GM18520 (cell line): ENCODE data around the gene YWHAE.
"Not testable (repeated sequence)": the region's sequence is repeated elsewhere in the genome, so short reads cannot be mapped to it uniquely, and the experiment has no call there.

Source experiments
- ATAC-seq: cut with Tn5 transposase; IDR thresholded peaks from one replicate; pipeline ENCODE4 v1.9.1; 2021; ENCODE audit not compliant: unreplicated experiment

The YWHAE gene

GRCh38 chr17:1375615-1376014 lies 24.4 kb downstream of the YWHAE start:
- no peak for ATAC-seq

DNA sequence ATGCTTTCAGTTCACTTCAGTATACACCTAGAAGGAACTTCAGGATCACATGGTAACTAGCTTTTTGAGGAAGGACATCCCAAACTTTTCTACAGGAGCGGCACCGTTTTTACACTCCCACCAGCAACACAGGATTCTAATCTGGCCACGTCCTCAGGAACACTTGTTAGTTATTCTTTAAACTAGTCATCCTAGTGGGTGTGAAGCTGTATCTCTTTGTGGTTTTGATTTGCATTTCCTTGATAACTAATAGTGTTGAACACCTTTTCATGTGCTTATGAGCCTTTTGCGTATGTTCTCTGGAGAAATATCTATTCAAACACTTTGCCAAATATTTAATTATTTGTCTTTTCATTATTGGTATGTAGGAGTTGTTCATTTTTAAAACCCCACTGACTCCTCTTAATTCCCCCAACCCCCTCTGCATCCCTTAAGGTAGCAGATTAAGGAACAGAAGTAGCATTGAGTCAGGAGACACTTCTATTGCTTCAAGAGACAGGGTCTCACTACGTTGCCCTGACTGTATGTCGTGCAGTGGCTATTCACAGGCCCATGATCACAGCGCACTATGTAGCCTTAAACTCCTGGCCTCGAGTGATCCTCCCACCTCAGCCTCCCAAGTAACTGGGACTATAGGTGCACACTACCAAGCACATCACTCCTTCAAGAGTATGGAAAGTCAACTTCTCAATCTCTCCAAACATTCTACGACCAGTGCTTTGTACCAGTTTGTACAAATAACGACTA lies 25.4 kb downstream of the YWHAE start:
- ATAC-seq, result peak; percentile 40

- no peak for ATAC-seq
Observed at GRCh38 chr17:1373707-1374237, 26.2 kb downstream of the YWHAE start.

DNA sequence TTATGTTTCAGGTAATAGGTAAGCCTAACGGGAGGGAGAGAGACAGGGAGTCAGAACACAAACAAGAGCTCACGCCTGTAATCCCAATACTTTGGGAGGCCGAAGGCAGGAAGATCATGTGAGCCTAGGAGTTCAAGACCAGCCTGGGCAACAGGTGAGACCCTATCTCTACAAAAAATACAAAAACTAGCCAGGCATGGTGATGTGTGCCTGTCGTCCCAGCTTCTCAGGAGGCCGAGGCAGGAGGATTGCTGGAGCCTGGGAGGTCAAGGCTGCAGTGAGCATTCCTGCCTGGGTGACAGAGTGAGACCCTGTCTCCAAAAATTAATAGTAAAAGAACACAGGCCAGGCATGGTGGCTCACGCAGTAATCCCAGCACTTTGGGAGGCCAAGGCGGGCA lies 27.4 kb downstream of the YWHAE start:
- no peak for ATAC-seq

DNA sequence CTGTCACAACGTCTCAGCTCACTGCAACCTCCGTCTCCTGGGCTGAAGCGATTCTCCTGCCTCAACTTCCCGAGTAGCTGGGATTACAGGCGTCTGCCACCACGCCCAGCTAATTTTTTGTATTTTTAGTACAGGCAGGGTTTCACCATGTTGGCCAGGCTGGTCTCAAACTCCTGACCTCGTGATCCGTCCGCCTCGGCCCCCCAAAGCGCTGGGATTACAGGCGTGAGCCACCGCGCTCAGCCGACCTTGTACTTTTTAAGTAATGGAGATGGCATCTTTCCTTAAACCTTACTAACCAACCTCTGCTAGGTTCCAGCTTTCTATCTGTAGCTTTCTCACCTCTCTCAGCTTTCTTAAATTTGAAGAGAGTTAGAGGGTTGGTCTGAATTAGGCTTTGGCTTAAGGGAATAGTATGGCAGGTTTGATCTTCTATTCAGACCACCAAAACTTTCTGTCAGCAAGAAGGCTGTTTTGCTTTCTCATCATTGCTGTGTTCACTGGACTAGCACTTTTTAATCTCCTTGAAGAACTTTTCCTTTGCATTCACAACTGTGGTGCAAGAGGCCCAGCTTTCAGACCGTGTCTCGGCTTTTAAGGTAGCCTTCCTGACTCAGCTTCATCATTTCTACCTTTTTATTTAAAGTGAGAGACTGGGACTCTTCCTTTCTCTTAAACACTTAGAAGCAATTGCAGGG lies 28.0 kb downstream of the YWHAE start:
- no peak for ATAC-seq

- no peak for ATAC-seq
Observed at GRCh38 chr17:1368588-1368987, 31.4 kb downstream of the YWHAE start.

DNA sequence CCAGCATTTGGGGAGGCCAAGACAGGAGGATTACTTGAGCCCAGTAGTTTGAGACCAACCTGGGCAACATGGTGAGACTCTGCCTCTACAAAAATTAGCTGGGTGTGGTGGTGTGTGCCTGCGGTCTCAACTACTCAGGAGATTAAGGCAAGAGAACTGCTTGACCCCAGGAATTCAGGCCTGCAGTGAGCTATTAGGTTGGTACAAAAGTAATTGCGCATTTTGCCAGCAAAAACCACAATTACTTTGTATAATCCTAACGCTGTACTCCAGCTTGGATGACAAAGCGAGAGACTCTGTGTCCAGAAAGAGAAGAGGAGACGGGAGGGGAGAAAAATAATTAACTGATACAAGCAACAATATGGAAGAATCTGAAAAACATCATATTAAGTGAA lies 32.7 kb downstream of the YWHAE start:
- ATAC-seq, result no peak

DNA sequence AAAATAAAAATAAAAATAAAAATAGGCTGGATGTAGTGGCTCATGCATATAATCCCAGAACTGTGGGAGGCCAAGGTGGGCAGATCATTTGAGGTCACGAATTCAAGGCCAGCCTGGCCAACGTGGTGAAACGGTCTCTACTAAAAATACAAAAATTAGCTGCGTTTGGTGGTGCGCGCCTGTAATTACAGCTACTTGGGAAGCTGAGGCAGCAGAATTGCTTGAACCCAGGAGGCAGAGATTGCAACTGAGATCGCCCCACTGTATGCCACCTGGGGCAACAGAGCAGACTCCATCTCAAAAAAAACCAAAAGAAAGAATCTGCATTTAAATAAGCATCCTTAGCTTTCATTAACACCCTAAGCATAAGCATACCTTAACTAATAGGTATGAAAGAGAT lies 33.8 kb downstream of the YWHAE start:
- no peak for ATAC-seq

- ATAC-seq, result no peak
Observed at GRCh38 chr17:1365445-1366039, 34.5 kb downstream of the YWHAE start.

GRCh38 chr17:1362964-1363363 lies 37.1 kb downstream of the YWHAE start:
- ATAC-seq, result no peak

- no peak for ATAC-seq
Observed at GRCh38 chr17:1362065-1362848, 37.8 kb downstream of the YWHAE start.

DNA sequence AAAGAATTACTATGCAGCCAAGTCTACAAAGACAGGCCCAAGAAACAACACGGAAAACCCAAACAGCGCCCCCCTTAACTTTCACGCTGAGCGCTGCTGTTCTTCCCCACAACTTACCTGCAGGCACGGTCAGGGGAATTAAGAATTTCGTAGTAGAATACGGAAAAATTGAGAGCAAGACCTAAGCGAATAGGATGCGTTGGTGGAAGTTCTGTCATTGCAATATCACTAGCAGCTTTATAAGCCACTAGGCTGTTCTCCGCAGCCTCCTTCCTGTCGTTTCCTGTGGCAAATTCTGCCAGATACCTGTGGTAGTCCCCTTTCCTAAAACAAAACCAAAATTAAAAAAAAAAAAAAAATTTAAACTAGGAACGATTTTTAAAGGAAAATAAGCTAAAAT lies 39.0 kb downstream of the YWHAE start:
- ATAC-seq, result no peak

GRCh38 chr17:1360315-1360714 lies 39.7 kb downstream of the YWHAE start:
- ATAC-seq, result not testable (repeated sequence)

DNA sequence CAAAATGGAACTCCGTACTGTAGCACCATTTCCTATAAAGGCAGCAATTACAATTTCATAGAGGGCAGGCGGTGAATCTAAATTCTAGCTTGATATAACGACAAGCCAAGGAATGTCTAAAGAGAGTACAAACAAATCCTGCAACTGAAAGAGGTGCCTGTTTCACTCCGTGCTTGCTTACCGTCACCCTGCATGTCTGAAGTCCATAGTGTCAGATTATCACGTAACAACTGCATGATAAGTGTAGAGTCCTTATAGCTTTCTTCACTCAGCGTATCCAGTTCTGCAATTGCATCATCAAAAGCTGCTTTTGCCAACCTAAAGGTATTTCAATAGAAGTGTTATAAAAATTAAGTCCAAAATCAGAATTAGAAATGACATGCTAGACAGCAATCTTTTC lies 46.0 kb downstream of the YWHAE start:
- no peak for ATAC-seq

- ATAC-seq, result not testable (repeated sequence)
Observed at GRCh38 chr17:1352530-1352929, 47.5 kb downstream of the YWHAE start.

- no peak for ATAC-seq
Observed at GRCh38 chr17:1351971-1352370, 48.1 kb downstream of the YWHAE start.

DNA sequence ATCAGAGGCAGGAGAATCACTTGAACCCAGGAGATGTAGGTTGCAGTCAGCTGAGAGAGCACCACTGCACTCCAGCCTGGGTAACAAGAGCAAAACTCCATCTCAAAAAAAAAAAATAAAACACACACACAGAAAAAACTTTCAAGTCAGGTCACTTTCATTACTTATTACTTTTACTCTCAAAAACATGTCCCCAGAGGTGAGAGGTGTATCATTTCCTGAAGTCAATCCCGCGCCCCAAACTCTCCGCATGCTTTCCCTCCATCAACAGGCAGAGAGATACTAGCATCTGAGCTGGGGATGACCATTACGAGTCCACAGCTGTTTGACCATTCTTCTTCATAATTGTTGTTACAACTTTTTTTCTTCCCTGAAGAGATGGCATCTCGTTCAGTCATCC lies 48.7 kb downstream of the YWHAE start:
- ATAC-seq, result no peak

GRCh38 chr17:1347589-1348323 lies 52.3 kb downstream of the YWHAE start:
- ATAC-seq, result no peak

DNA sequence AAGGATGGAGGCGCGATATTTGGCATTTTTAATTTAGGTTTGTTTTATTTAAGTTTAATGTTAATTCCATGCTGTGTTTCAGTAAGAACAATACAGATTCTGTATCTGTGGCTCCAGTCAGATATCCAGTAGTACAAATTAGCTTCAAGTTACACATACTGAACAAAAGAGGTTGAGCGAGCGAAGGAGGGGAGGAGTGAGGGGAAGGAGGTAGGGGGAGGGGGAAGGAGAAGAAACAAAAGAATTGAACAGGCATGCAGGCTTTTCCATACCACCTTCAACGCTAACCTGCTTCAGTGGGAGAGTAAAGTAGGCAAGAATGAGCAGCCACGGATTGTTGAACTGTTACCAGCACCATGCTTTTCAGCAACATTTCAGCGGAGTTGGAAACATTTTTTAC lies 55.5 kb downstream of the YWHAE start:
- ATAC-seq, result no peak

- no peak for ATAC-seq
Observed at GRCh38 chr17:1343554-1343953, 56.5 kb downstream of the YWHAE start.

DNA sequence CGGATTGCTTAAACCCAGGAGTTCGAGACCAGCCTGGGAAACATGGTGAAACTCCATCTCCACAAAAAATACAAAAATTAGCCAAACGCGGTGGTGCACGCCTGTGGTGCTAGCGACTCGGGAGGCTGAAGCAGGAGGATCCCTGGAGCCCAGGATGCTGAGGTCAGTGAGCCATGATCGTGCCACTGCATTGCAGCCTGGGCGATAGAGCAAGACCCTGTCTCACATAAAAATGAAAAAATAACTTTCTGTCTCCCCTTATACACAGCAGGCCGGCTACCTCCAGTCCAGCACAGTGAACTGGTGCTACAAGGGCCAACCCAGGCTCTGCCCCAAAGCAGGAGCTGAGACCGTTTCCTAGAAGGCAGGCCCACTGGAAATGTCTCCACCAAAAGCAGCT lies 59.7 kb downstream of the YWHAE start:
- ATAC-seq, result no peak
